Neural cell (in vitro differentiated cells): ENCODE results near the gene MME. TPM values are rescaled to one million over a fixed set of nuclear protein-coding genes. Genes with fewer than 3 reads are reported as not detected.

Experiments
- H2AFZ ChIP-seq: fragments of 200-600, 300-800 bp; sonication (generic), shearing (Covaris generic); 2 replicates; pipeline ENCODE4 v1.6.0; 2014; ENCODE audit warnings: low read depth, mild to moderate bottlenecking, antibody characterized with exemption, low read length, moderate library complexity
- H3F3A ChIP-seq: fragments of 200-600 bp; shearing (Covaris generic); 2 replicates; pipeline ENCODE4 v1.6.1; 2016; ENCODE audit warnings: mild to moderate bottlenecking, moderate library complexity, mixed read lengths, antibody characterized with exemption, low read length; ENCODE audit not compliant: insufficient read depth, poor library complexity, severe bottlenecking
- H3K27ac ChIP-seq: fragments of 200-600, 300-800 bp; sonication (generic), shearing (Covaris generic); 2 replicates; pipeline ENCODE4 v1.5.1; 2014; ENCODE audit warnings: mild to moderate bottlenecking, low read length, moderate library complexity
- H3K27me3 ChIP-seq: fragments of 300-800, 200-600 bp; sonication (generic), shearing (Covaris generic); 2 replicates; pipeline ENCODE4 v1.6.0; 2014; ENCODE audit warnings: mild to moderate bottlenecking, low read depth, low read length, moderate library complexity; ENCODE audit not compliant: insufficient read depth
- H3K36me3 ChIP-seq: fragments of 300-800, 200-600 bp; sonication (generic), shearing (Covaris generic); 2 replicates; pipeline ENCODE4 v1.5.1; 2014; ENCODE audit warnings: mild to moderate bottlenecking, antibody characterized with exemption, low read length, moderate library complexity; ENCODE audit not compliant: insufficient read depth
- H3K4me2 ChIP-seq: fragments of 300-800, 200-600 bp; sonication (generic), shearing (Covaris generic); 2 replicates; pipeline ENCODE4 v1.6.0; 2014; ENCODE audit warnings: mild to moderate bottlenecking, low read length
- H3K4me3 ChIP-seq: fragments of 300-800, 200-600 bp; sonication (generic), shearing (Covaris generic); 2 replicates; pipeline ENCODE4 v1.5.1; 2014; ENCODE audit warnings: mild to moderate bottlenecking, low read length, moderate library complexity
- H3K79me2 ChIP-seq: fragments of 200-600 bp; shearing (Covaris generic); replicated peaks from 2 replicates; pipeline ENCODE4 v1.6.0; 2014; ENCODE audit warnings: mild to moderate bottlenecking, low read length, moderate library complexity; ENCODE audit not compliant: insufficient read depth
- H3K9ac ChIP-seq: fragments of 300-800, 200-600 bp; sonication (generic), shearing (Covaris generic); 2 replicates; pipeline ENCODE4 v1.6.1; 2016; ENCODE audit warnings: mild to moderate bottlenecking, low read length, mixed read lengths
- H3K9me2 ChIP-seq: fragments of 200-600 bp; shearing (Covaris generic); 2 replicates; pipeline ENCODE4 v1.6.1; 2016; ENCODE audit warnings: mild to moderate bottlenecking, low read length, mixed read lengths; ENCODE audit not compliant: insufficient read depth
- H3K9me3 ChIP-seq: fragments of 200-600, 300-800 bp; sonication (generic), shearing (Covaris generic); 2 replicates; pipeline ENCODE4 v1.6.1; 2016; ENCODE audit warnings: mild to moderate bottlenecking, mixed run types, low read length, moderate library complexity, mixed read lengths
- H4K20me1 ChIP-seq: fragments of 200-600 bp; shearing (Covaris generic); 2 replicates; pipeline ENCODE4 v1.6.1; 2016; ENCODE audit warnings: mild to moderate bottlenecking, mixed run types; ENCODE audit not compliant: insufficient read depth
- EP300 ChIP-seq: fragments of 450-650 bp; conservative IDR thresholded peaks from 2 replicates; pipeline ENCODE4 v1.6.1; 2014; ENCODE audit warnings: antibody characterized with exemption, mild to moderate bottlenecking, moderate library complexity; ENCODE audit not compliant: poor library complexity, severe bottlenecking
- EZH2 ChIP-seq: fragments of 200-600, 300-800 bp; shearing (Covaris generic), sonication (generic); IDR thresholded peaks from 2 replicates; pipeline ENCODE4 v1.6.1; 2014; ENCODE audit warnings: antibody characterized with exemption, low read length, borderline replicate concordance, mild to moderate bottlenecking; ENCODE audit not compliant: insufficient read depth, poor library complexity, severe bottlenecking
- MXI1 ChIP-seq: fragments of 450-650 bp; conservative IDR thresholded peaks from 2 replicates; pipeline ENCODE4 v1.6.1; 2014; ENCODE audit warnings: antibody characterized with exemption, mild to moderate bottlenecking; ENCODE audit not compliant: poor library complexity, severe bottlenecking
- POLR2AphosphoS5 ChIP-seq: IDR thresholded peaks from 2 replicates; pipeline ENCODE4 v1.6.1; 2012
- RAD21 ChIP-seq: fragments of 450-650 bp; conservative IDR thresholded peaks from 2 replicates; pipeline ENCODE4 v1.6.1; 2014; ENCODE audit warnings: antibody characterized with exemption, mild to moderate bottlenecking, moderate library complexity
- SMC3 ChIP-seq: fragments of 450-650 bp; conservative IDR thresholded peaks from 2 replicates; pipeline ENCODE4 v1.6.1; 2014; ENCODE audit warnings: antibody characterized with exemption, mild to moderate bottlenecking, moderate library complexity; ENCODE audit not compliant: poor library complexity
- TAF1 ChIP-seq: IDR thresholded peaks from 2 replicates; pipeline ENCODE4 v1.6.1; 2012; ENCODE audit warnings: low read depth
- polyA plus RNA-seq: library from polyadenylated mRNA; depleted of rRNA; stranded (reverse); fragments of >200 nt; gene quantifications from 2 replicates; pipeline ENCODE4 v1.2.3, GENCODE V29; 2014
- TF ChIP-seq, protein P1 (sequence below): fragments of 450-650 bp; IDR thresholded peaks from 2 replicates; pipeline ENCODE4 v1.5.1; 2014; ENCODE audit warnings: antibody characterized with exemption, mild to moderate bottlenecking, moderate library complexity; ENCODE audit not compliant: poor library complexity, severe bottlenecking
- TF ChIP-seq, protein P2 (sequence below): IDR thresholded peaks from 2 replicates; pipeline ENCODE4 v1.6.1; 2012; ENCODE audit warnings: borderline replicate concordance

The MME gene
- polyA plus RNA-seq, 1 donor from 2014 or later = 0.54 TPM

DNA sequence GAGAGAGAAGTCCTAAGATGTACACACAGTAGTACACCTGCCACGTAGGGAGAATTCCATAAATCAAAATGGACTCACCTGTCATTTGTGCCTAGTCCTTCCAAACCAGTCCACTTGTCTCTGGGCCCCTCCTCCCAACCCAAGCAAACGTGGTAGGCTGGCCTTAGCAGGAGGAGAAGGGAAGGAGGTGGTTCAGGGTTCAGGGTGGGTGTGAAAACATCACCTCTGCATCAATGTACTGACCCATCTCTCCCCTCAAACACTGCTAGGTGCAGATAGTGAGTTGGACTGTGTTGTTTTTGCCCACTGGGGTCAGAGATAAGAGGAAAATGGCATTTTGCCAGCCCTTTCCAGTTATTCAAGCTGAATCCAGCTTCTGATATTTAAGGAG, 99.3 kb downstream of the MME start:
- no peak for TF ChIP-seq SMC3
- TF ChIP-seq RAD21 = no peak
- TF ChIP-seq EZH2 = no peak
- no peak for TF ChIP-seq TAF1
- TF ChIP-seq, protein P1, sequence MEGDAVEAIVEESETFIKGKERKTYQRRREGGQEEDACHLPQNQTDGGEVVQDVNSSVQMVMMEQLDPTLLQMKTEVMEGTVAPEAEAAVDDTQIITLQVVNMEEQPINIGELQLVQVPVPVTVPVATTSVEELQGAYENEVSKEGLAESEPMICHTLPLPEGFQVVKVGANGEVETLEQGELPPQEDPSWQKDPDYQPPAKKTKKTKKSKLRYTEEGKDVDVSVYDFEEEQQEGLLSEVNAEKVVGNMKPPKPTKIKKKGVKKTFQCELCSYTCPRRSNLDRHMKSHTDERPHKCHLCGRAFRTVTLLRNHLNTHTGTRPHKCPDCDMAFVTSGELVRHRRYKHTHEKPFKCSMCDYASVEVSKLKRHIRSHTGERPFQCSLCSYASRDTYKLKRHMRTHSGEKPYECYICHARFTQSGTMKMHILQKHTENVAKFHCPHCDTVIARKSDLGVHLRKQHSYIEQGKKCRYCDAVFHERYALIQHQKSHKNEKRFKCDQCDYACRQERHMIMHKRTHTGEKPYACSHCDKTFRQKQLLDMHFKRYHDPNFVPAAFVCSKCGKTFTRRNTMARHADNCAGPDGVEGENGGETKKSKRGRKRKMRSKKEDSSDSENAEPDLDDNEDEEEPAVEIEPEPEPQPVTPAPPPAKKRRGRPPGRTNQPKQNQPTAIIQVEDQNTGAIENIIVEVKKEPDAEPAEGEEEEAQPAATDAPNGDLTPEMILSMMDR = no peak
- no peak for TF ChIP-seq POLR2AphosphoS5
- TF ChIP-seq, protein P2, sequence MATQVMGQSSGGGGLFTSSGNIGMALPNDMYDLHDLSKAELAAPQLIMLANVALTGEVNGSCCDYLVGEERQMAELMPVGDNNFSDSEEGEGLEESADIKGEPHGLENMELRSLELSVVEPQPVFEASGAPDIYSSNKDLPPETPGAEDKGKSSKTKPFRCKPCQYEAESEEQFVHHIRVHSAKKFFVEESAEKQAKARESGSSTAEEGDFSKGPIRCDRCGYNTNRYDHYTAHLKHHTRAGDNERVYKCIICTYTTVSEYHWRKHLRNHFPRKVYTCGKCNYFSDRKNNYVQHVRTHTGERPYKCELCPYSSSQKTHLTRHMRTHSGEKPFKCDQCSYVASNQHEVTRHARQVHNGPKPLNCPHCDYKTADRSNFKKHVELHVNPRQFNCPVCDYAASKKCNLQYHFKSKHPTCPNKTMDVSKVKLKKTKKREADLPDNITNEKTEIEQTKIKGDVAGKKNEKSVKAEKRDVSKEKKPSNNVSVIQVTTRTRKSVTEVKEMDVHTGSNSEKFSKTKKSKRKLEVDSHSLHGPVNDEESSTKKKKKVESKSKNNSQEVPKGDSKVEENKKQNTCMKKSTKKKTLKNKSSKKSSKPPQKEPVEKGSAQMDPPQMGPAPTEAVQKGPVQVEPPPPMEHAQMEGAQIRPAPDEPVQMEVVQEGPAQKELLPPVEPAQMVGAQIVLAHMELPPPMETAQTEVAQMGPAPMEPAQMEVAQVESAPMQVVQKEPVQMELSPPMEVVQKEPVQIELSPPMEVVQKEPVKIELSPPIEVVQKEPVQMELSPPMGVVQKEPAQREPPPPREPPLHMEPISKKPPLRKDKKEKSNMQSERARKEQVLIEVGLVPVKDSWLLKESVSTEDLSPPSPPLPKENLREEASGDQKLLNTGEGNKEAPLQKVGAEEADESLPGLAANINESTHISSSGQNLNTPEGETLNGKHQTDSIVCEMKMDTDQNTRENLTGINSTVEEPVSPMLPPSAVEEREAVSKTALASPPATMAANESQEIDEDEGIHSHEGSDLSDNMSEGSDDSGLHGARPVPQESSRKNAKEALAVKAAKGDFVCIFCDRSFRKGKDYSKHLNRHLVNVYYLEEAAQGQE = no peak
- TF ChIP-seq EP300 = no peak
- no peak for TF ChIP-seq MXI1
- H3K9ac ChIP-seq = no peak overlapping the region
- H2AFZ ChIP-seq = no peak overlapping the region
- no peak overlapping the region for H3K4me3 ChIP-seq
- H3K36me3 ChIP-seq = no peaks in the 10 kb centered on the region
- H3K79me2 ChIP-seq = no peaks in the 10 kb centered on the region
- no peaks in the 10 kb centered on the region for H3K9me3 ChIP-seq
- H3K4me2 ChIP-seq = no peak overlapping the region
- H3K9me2 ChIP-seq = no peaks in the 10 kb centered on the region
- H3K27ac ChIP-seq = no peak overlapping the region
- no peaks in the 10 kb centered on the region for H3F3A ChIP-seq
- H3K27me3 ChIP-seq = no peaks in the 10 kb centered on the region
- no peaks in the 10 kb centered on the region for H4K20me1 ChIP-seq

DNA sequence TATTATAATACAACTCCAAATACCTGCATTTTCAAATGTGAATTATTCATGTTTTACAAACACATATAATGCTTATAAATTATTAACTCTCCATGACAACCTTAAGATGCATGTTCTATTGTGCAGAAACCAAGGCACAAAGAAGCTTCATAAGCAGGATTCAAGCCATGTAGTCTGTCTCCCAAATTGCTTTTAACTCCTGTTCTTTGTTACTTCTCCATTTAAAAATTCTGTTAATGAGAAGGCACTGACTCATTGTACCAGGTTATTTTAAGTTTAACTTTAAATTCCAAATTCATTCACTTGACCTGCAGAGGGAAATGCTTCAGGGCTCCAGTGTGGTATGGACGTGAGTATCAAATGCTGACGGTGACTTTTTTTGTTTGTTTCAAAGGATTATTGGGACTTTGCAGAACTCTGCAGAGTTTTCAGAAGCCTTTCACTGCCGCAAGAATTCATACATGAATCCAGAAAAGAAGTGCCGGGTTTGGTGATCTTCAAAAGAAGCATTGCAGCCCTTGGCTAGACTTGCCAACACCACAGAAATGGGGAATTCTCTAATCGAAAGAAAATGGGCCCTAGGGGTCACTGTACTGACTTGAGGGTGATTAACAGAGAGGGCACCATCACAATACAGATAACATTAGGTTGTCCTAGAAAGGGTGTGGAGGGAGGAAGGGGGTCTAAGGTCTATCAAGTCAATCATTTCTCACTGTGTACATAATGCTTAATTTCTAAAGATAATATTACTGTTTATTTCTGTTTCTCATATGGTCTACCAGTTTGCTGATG, 100.0 kb downstream of the MME start:
- no peaks in the 10 kb centered on the region for H3K9me2 ChIP-seq
- H3K4me3 ChIP-seq = no peak overlapping the region
- H3K9me3 ChIP-seq = no peaks in the 10 kb centered on the region
- no peak overlapping the region for H3K27ac ChIP-seq
- TF ChIP-seq EP300 (no peak), RAD21 (no peak), TAF1 (no peak), SMC3 (no peak), POLR2AphosphoS5 (no peak), MXI1 (no peak)
- TF ChIP-seq, protein P2 = no peak
- H3K79me2 ChIP-seq = no peaks in the 10 kb centered on the region
- no peaks in the 10 kb centered on the region for H3K27me3 ChIP-seq
- H4K20me1 ChIP-seq = no peaks in the 10 kb centered on the region
- no peaks in the 10 kb centered on the region for H3K36me3 ChIP-seq
- H3K4me2 ChIP-seq = no peak overlapping the region
- no peaks in the 10 kb centered on the region for H3F3A ChIP-seq
- no peak overlapping the region for H2AFZ ChIP-seq
- no peak overlapping the region for H3K9ac ChIP-seq
